ENCODE data around the gene HECW1. TPM values are rescaled to one million over a fixed set of nuclear protein-coding genes. Genes with fewer than 3 reads are reported as not detected.

The HECW1 gene
- total and polyA plus RNA-seq, 10 of the 15 experiments (the other 5 are each of a cell fraction or from before 2014, with no cell fraction given): under 0.01 to 0.31 (median 0.04) TPM; not detected in 3

GRCh38 chr7:43550427-43550826 is 438.0 kb downstream of the HECW1 start:
- Histone ChIP-seq H3K9me3 (replicated peaks; ENCODE audit: control insufficient read depth, insufficient read depth, low read length) (no peaks in the 10 kb centered on the region), H3K4me1 (ENCODE audit: control insufficient read depth, insufficient read depth, low read length) (no peaks in the 10 kb centered on the region), H3K27me3 (replicated peaks in 1 of 2; ENCODE audit: control insufficient read depth in 2 of 2, insufficient read depth in 2 of 2, low read length in 1 of 2) (no peaks in the 10 kb centered on the region), H3K9ac (ENCODE audit: control insufficient read depth, insufficient read depth, low read length) (no peak overlapping the region), H4K20me1 (ENCODE audit: control insufficient read depth, insufficient read depth) (no peaks in the 10 kb centered on the region), H3K4me3 (no peak overlapping the region), H3K79me2 (ENCODE audit: control insufficient read depth, insufficient read depth, low read length) (no peaks in the 10 kb centered on the region), H3K27ac (ENCODE audit: control insufficient read depth, insufficient read depth) (no peak overlapping the region), H3K36me3 (ENCODE audit: control insufficient read depth in 2 of 2, insufficient read depth in 2 of 2, low read length in 1 of 2) (no peaks in the 10 kb centered on the region), H3K4me2 (ENCODE audit: control insufficient read depth, insufficient read depth) (no peak overlapping the region), H2AFZ (ENCODE audit: control insufficient read depth, low read depth, low read length) (no peak overlapping the region)
- POLR2A ChIA-PET: no interaction called here
- TF ChIP-seq IKZF1 (conservative IDR thresholded peaks at IDR 0.05) (no peak), SUPT20H (IDR thresholded peaks at IDR 0.05; ENCODE audit: borderline replicate concordance, control insufficient read depth, low read depth, low read length) (no peak), POLR2AphosphoS5 (IDR thresholded peaks at IDR 0.05; ENCODE audit: low read length) (no peak), RCOR1 (conservative IDR thresholded peaks at IDR 0.05; ENCODE audit: low read depth, low read length) (no peak), EGR1 (IDR thresholded peaks at IDR 0.05; ENCODE audit: borderline replicate concordance in 1 of 2, low read depth in 2 of 2, low read length in 2 of 2) (no peak), TCF3 (IDR thresholded peaks at IDR 0.05; ENCODE audit: borderline replicate concordance, insufficient read depth, low read depth, low read length) (no peak), POLR2A (IDR thresholded peaks at IDR 0.05; ENCODE audit: low read depth, low read length) (no peak), SREBF1 (IDR thresholded peaks at IDR 0.05; ENCODE audit: low read length) (no peak), CHD1 (IDR thresholded peaks at IDR 0.05; ENCODE audit: low read depth, low read length) (no peak), IRF5 (IDR thresholded peaks at IDR 0.05; ENCODE audit: borderline replicate concordance) (no peak), RUNX3 (IDR thresholded peaks at IDR 0.05; ENCODE audit: low read length) (no peak), DPF2 (IDR thresholded peaks at IDR 0.05) (no peak), NRF1 (conservative IDR thresholded peaks at IDR 0.05; ENCODE audit: low read depth, low read length) (no peak), KAT2A (conservative IDR thresholded peaks at IDR 0.05; ENCODE audit: control insufficient read depth, low read depth, low read length) (no peak), HDGF (IDR thresholded peaks at IDR 0.05) (no peak), STAT3 (IDR thresholded peaks at IDR 0.05; ENCODE audit: low read depth, low read length) (no peak), USF1 (IDR thresholded peaks at IDR 0.05; ENCODE audit: borderline replicate concordance, extremely low read length, insufficient read depth, low read depth, low read length) (no peak), SUZ12 (IDR thresholded peaks at IDR 0.05; ENCODE audit: unreplicated experiment) (no peak)
- WGBS (ENCODE audit: insufficient coverage, insufficient replicate concordance, low lambda C conversion rate, missing lambda C conversion rate): 62% methylated on average over 11 of the region's 16 CpGs
- RAD21 ChIA-PET (ENCODE audit: unreplicated experiment): no interaction called here
- intact Hi-C loops (cut with micrococcal nuclease; ENCODE audit: unreplicated experiment): no loop called here
- no TSS peak for BruUV-seq (replicated peaks)
- ATAC-seq (no peak), DNase-seq (ENCODE audit: low read depth, low spot score) (no peak), FAIRE-seq (no peak)
- CTCF ChIA-PET: no interaction called here
- SMC1A ChIA-PET (ENCODE audit: uncharacterized antibody, unreplicated experiment): no interaction called here
- in situ Hi-C loops (cut with MboI): no loop called here

Measured in GM12878 (cell line).